A549 (cell line): Measurements from ENCODE around the gene RAB8A. TPM values are rescaled to one million over a fixed set of nuclear protein-coding genes. Genes with fewer than 3 reads are reported as not detected.
A peak's percentile ranks its signal among the peaks of the same experiment; 100 is the strongest.

ENCODE experiments used
- ATAC-seq, 2 experiments: fragments of 200-7000 bp in 1 of 2; fragments of >200 bp in 1 of 2; cut with Nextera tagmentation in 1 of 2; cut with Tn5 transposase in 1 of 2; 3 replicates each; pipeline versions ENCODE4 v1.8.0 to v1.9.1; 2018 to 2020; ENCODE audit warnings: mild to moderate bottlenecking in 1 of 2, moderate library complexity in 1 of 2
- CTCF ChIA-PET: fragments of 300-600 bp; sonication (Branson Sonifier 250); formaldehyde crosslinking; extraction: SDS; loops from one replicate; lab custom pipeline; 2021; ENCODE audit warnings: antibody characterized with exemption, inconsistent platforms; lab: Yijun Ruan, JAX
- POLR2A ChIA-PET: fragments of 350-600 bp; formaldehyde crosslinking; extraction: SDS; loops from one replicate; lab custom pipeline; 2021; ENCODE audit warnings: antibody characterized with exemption, inconsistent platforms; lab: Yijun Ruan, JAX
- DNase-seq, 2 experiments: peaks; one replicate each; pipeline versions ENCODE4 v3.0.0 to v3.0.0-alpha.2; 2011 to 2016; ENCODE audit warnings: low read depth in 1 of 2, low spot score in 1 of 2
- FAIRE-seq: peaks from 2 replicates; lab custom pipeline; 2011; peaks lifted over from hg19 to GRCh38; lab: Jason Lieb, UNC
- H3K27ac ChIP-seq, 2 experiments: fragments of >200 bp; sonication (Bioruptor Twin); formaldehyde crosslinking; 3 replicates each; pipeline ENCODE4 v1.5.1; 2016 to 2017
- H3K4me1 ChIP-seq: fragments of >200 bp; sonication (Bioruptor Twin); formaldehyde crosslinking; 3 replicates; pipeline ENCODE4 v1.6.1; 2016
- H3K4me2 ChIP-seq: fragments of >200 bp; sonication (Bioruptor Twin); formaldehyde crosslinking; 3 replicates; pipeline ENCODE4 v1.6.1; 2016
- H3K4me3 ChIP-seq: fragments of >200 bp; sonication (Bioruptor Twin); formaldehyde crosslinking; 3 replicates; pipeline ENCODE4 v1.5.1; 2016
- H3K9me3 ChIP-seq: fragments of >200 bp; sonication (Bioruptor Twin); formaldehyde crosslinking; 3 replicates; pipeline ENCODE4 v1.6.1; 2016
- BHLHE40 ChIP-seq: IDR thresholded peaks from 2 replicates; pipeline ENCODE4 v1.6.1; 2012; ENCODE audit warnings: low read depth, low read length, inconsistent platforms
- CBX2 ChIP-seq: fragments of 200-600 bp; sonication (generic); IDR thresholded peaks from 2 replicates; pipeline ENCODE4 v1.6.1; 2016; ENCODE audit warnings: low read depth, mild to moderate bottlenecking, borderline replicate concordance
- CEBPB ChIP-seq, 2 experiments: fragments of >200 bp in 1 of 2; sonication (Bioruptor Twin) in 1 of 2; formaldehyde crosslinking in 1 of 2; IDR thresholded peaks; 2 replicates each; pipeline ENCODE4 v1.6.1; 2012 to 2016
- EHF ChIP-seq: fragments of 250-450 bp; sonication (Bioruptor Pico); IDR thresholded peaks from 2 replicates; pipeline ENCODE4 v1.5.0; 2020; ENCODE audit warnings: mild to moderate bottlenecking
- EHMT2 ChIP-seq: fragments of 200-600 bp; sonication (generic); IDR thresholded peaks from 2 replicates; pipeline ENCODE4 v1.6.1; 2016; ENCODE audit warnings: antibody characterized with exemption, low read depth, mild to moderate bottlenecking, moderate library complexity
- FOXS1 ChIP-seq: fragments of 250-450 bp; sonication (Bioruptor Pico); IDR thresholded peaks from 2 replicates; pipeline ENCODE4 v1.5.0; 2020; ENCODE audit warnings: mild to moderate bottlenecking, moderate library complexity
- GATA3 ChIP-seq: IDR thresholded peaks from 2 replicates; pipeline ENCODE4 v1.6.1; 2012; ENCODE audit warnings: borderline replicate concordance
- HDAC2 ChIP-seq: fragments of 200-600 bp; sonication (generic); IDR thresholded peaks from 2 replicates; pipeline ENCODE4 v1.6.1; 2016
- HOXB5 ChIP-seq: fragments of 250-450 bp; sonication (Bioruptor Pico); IDR thresholded peaks from 2 replicates; pipeline ENCODE4 v1.5.0; 2020; ENCODE audit warnings: mild to moderate bottlenecking, moderate library complexity
- KDM1A ChIP-seq: fragments of 200-600 bp; sonication (generic); IDR thresholded peaks from 2 replicates; pipeline ENCODE4 v1.6.1; 2016; ENCODE audit warnings: low read depth, mild to moderate bottlenecking
- MAFK ChIP-seq: fragments of 450-650 bp; IDR thresholded peaks from 2 replicates; pipeline ENCODE4 v1.6.1; 2014; ENCODE audit not compliant: partially characterized antibody
- POLR2A ChIP-seq: IDR thresholded peaks from 2 replicates; pipeline ENCODE4 v1.6.1; 2012; ENCODE audit warnings: mild to moderate bottlenecking, low read length
- POLR2AphosphoS2 ChIP-seq: conservative IDR thresholded peaks from 2 replicates; pipeline ENCODE4 v1.6.1; 2012; ENCODE audit warnings: low read length, improper control_type of control experiment, inconsistent platforms
- RARB ChIP-seq: fragments of 250-450 bp; sonication (Bioruptor Pico); IDR thresholded peaks from 2 replicates; pipeline ENCODE4 v1.8.0; 2021; ENCODE audit warnings: mild to moderate bottlenecking, moderate library complexity
- SREBF2 ChIP-seq: fragments of 450-650 bp; IDR thresholded peaks from 2 replicates; pipeline ENCODE4 v1.6.1; 2014; ENCODE audit warnings: mild to moderate bottlenecking, moderate library complexity
- TP53 ChIP-seq: fragments of 250-450 bp; sonication (Bioruptor Pico); IDR thresholded peaks from 2 replicates; pipeline ENCODE4 v1.5.0; 2021; ENCODE audit warnings: mild to moderate bottlenecking, moderate library complexity
- ZSCAN20 ChIP-seq: fragments of 250-450 bp; sonication (Bioruptor Pico); IDR thresholded peaks from 2 replicates; pipeline ENCODE4 v1.8.0; 2022; ENCODE audit warnings: mild to moderate bottlenecking, moderate library complexity
- WGBS: methylation state at CpG from one replicate; pipeline ENCODE4 v1.1.6; 2017; ENCODE audit errors: missing lambda C conversion rate; 5-methylcytosine and 5-hydroxymethylcytosine counted together
- polyA plus RNA-seq, 4 experiments: library from polyadenylated mRNA; depleted of rRNA in 3 of 4; stranded (reverse); fragments of >200 nt; fragmentation: RNase III in 1 of 4; extraction: RNeasy Plus Mini Kit Qiagen cat#74134 plus additional on column Dnase treatment in 1 of 4; gene quantifications; 2 replicates in 3 of 4; 3 replicates in 1 of 4; pipeline ENCODE4 v1.2.3, GENCODE V29; 2011 to 2017
- TF ChIP-seq, protein P1 (sequence below): fragments of >200 bp; sonication (Bioruptor Twin); formaldehyde crosslinking; IDR thresholded peaks from 3 replicates; pipeline ENCODE4 v1.6.1; 2016

Gene RAB8A
- polyA plus RNA-seq, 2 of the 4 experiments (the other 2 are of a cell fraction), result 89.2 to 91.4 TPM

DNA sequence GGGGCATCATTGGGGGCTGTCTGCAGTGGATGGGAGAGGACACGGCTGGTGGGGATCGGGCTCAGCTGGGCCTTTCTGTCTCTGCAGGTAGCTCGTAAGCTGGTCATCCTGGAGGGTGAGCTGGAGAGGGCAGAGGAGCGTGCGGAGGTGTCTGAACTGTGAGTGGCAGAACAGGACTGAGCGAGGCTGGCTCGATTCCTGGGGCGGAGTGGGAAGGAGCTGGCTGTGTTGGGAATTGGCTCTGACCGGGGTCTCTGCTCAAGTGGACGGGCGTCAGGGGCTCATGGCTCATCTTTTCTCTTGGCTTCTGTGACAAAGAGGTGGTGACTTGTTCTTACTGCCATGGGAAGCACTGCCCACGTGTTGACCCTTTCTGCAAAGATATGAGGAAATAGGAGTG is 23.7 kb upstream of the RAB8A start:
- Histone ChIP-seq H3K27ac (peak overlapping the region; percentile 87 to 89), H3K9me3 (no peaks in the 10 kb centered on the region), H3K4me1 (peaks cover 100% of the 10 kb centered on the region)
- ATAC-seq, result peak; percentile 14 to 20; a peak in 4 of 6 replicates
- CTCF ChIA-PET, result interaction anchor here (0.6 to 1.3 kb wide), 3 partner anchors 9 to 458 kb away, joined by 3 to 6 read pairs (median 4); no protein-coding TSS in a partner anchor
- WGBS, result 67% methylated on average over 12 of the region's 12 CpGs
- TF ChIP-seq GATA3, result no peak
- TF ChIP-seq EHF (CRISPR knock-in tag), result peak; percentile 33; the same call in 1 of the 2 replicates
- no peak for TF ChIP-seq CBX2
- no peak for TF ChIP-seq FOXS1 (CRISPR knock-in tag)
- no peak for TF ChIP-seq KDM1A
- 0 out of 2 replicates have a peak, but pooled peaks have one; percentile 42 for TF ChIP-seq POLR2AphosphoS2
- TF ChIP-seq MAFK, result no peak
- TF ChIP-seq, all 56 proteins: peak for 2
- DNase-seq (no peak), FAIRE-seq (no peak)
- 0 out of 3 replicates have a peak overlapping the region, but pooled peaks have one; percentile 24 for H3K4me3 ChIP-seq
- POLR2A ChIA-PET, result no interaction called here
- peak overlapping the region; percentile 77 for H3K4me2 ChIP-seq

DNA sequence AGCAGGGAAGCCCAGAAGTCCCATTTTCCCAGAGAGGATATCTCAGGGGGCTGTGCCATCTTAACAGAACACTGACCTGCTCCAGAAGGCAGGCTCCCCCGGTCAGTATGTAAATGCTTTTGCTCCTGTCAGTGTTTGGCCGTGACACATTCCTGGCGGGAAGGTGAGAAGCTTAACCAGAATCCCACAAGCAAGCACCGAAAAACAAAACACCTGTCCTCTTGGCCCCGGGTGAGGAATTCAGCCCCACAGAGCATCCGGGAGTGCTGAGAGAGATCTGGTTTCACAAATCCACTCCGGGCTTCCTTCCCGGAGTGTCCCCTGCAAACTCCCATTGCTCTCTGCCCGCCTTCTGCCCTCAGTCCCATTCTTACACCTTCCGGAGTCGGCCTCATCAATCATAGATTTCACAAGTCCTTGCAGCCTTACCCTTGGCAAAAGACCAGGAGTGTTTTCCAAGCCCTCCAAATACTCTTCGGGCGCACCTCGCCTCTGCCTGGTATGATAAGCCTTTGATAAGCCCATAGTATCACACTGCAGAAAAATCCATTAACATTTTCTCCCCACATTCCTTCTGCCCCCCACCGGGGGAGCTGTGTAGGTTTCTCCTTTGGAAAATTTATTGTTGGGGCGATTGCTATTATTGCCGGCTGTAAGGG is 23.2 kb upstream of the RAB8A start:
- no peaks in the 10 kb centered on the region for H3K9me3 ChIP-seq
- CTCF ChIA-PET, result interaction anchor here (0.6 to 1.4 kb wide), 3 partner anchors 8 to 459 kb away, joined by 3 to 4 read pairs (median 4); no protein-coding TSS in a partner anchor
- TF ChIP-seq EHF (CRISPR knock-in tag) (no peak), CEBPB (IDR thresholded peaks at IDR 0.05) (peak in 1 of 2 experiments; percentile 63; a peak in 2 of 4 replicates)
- peak overlapping the region; percentile 87 to 89 for H3K27ac ChIP-seq
- H3K4me2 ChIP-seq, result peak overlapping the region; percentile 77
- peaks cover 100% of the 10 kb centered on the region for H3K4me1 ChIP-seq
- ATAC-seq (peak; percentile 24 to 38; a peak in 5 of 6 replicates), DNase-seq (peak in 1 of 2 experiments; percentile 80), FAIRE-seq (no peak)
- peak overlapping the region; percentile 24; the same call in 1 of the 3 replicates for H3K4me3 ChIP-seq
- 26% methylated on average over 17 of the region's 17 CpGs for WGBS
- POLR2A ChIA-PET, result interaction anchor here (2.0 kb wide), 1 partner anchor 12 kb away, joined by 6 read pairs; the partner anchor contains the start of gene TPM4

DNA sequence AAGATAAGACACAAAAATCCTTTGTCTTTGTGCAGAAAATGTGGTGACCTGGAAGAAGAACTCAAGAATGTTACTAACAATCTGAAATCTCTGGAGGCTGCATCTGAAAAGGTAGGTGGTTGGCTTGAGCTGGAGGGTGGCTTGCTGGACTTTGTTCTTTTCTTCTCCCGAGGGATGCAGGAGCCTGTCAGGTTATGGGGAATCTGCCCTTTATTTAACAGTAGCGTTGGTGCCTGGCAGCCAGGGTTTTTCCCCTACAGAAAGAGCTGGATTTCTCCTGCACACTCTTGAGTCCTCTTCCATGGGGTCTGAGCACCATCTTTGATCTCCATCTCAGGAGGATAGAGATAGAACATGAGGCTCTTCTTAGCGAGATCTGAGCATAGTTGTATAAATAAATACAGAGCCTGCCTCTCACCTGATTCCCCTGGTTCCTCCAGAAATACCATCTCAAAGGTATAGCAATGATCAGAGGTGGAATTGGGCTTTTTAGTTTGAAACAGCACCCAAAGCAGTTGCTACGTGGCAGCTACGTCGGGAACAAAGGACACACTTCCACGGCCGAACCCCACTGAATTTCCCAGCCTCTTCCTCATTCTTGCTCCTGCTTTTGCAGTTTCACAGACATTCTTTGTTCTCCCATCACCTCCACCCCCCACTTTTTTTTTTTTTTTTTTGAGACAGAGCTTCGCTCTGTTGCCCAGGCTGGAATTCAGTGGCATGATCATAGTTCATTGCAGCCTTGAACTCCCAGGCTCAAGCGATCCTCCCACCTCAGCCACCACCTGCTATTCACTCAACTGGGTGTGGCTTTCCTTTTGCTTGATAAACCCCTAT is 22.5 kb upstream of the RAB8A start:
- FAIRE-seq, result no peak

More for the DNA sequence above, 22.5 kb upstream of the RAB8A start:
- TF ChIP-seq, protein P1, sequence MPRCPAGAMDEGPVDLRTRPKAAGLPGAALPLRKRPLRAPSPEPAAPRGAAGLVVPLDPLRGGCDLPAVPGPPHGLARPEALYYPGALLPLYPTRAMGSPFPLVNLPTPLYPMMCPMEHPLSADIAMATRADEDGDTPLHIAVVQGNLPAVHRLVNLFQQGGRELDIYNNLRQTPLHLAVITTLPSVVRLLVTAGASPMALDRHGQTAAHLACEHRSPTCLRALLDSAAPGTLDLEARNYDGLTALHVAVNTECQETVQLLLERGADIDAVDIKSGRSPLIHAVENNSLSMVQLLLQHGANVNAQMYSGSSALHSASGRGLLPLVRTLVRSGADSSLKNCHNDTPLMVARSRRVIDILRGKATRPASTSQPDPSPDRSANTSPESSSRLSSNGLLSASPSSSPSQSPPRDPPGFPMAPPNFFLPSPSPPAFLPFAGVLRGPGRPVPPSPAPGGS, result no peak
- TF ChIP-seq ZSCAN20 (CRISPR knock-in tag), result 0 out of 2 replicates have a peak, but pooled peaks have one; percentile 38
- TF ChIP-seq HDAC2, result no peak
- TF ChIP-seq RARB, result peak; percentile 55; the same call in 1 of the 2 replicates
- no peak for TF ChIP-seq POLR2A
- TF ChIP-seq SREBF2, result no peak
- TF ChIP-seq TP53 (CRISPR knock-in tag), result no peak
- no peak for TF ChIP-seq EHMT2
- TF ChIP-seq HOXB5, result no peak
- TF ChIP-seq BHLHE40, result no peak
- POLR2A ChIA-PET, result interaction anchor here (2.0 kb wide), 1 partner anchor 13 kb away, joined by 6 read pairs; the partner anchor contains the start of gene TPM4
- DNase-seq (peak in 1 of 2 experiments; percentile 67), ATAC-seq (peak in 1 of 2 experiments; percentile 1; a peak in 2 of 6 replicates)
- CTCF ChIA-PET, result interaction anchor here (1.4 kb wide), 1 partner anchor 22 kb away, joined by 4 read pairs; no protein-coding TSS in a partner anchor
- Histone ChIP-seq H3K4me2 (peak overlapping the region; percentile 77), H3K4me3 (peak overlapping the region; percentile 24; the same call in 1 of the 3 replicates), H3K9me3 (no peaks in the 10 kb centered on the region), H3K27ac (peak overlapping the region; percentile 87 to 89), H3K4me1 (peaks cover 100% of the 10 kb centered on the region)
- 32% methylated on average over 10 of the region's 10 CpGs for WGBS
